HG03432 (cell line): ENCODE results near the gene JPT2.

ENCODE experiments used
- ATAC-seq: cut with Tn5 transposase; IDR thresholded peaks from one replicate; pipeline ENCODE4 v1.9.1; 2021; ENCODE audit warnings: mild to moderate bottlenecking, moderate library complexity; ENCODE audit not compliant: unreplicated experiment

Gene JPT2

GRCh38 chr16:1677942-1678499 is at the start of gene JPT2:
Gene JPT2, plus strand, starts transcription at chr16:1678279. Its CDS starts 34 bp downstream, at chr16:1678313.
- peak; percentile 96 for ATAC-seq

- no peak for ATAC-seq
Observed at GRCh38 chr16:1630450-1631213, 47.4 kb upstream of the JPT2 start.

- no peak for ATAC-seq
Observed at GRCh38 chr16:1631230-1631629, 46.8 kb upstream of the JPT2 start.

GRCh38 chr16:1631931-1632637 is 46.0 kb upstream of the JPT2 start:
- ATAC-seq, result no peak

GRCh38 chr16:1632638-1632970 is 45.5 kb upstream of the JPT2 start:
- no peak for ATAC-seq

- no peak for ATAC-seq
Observed at GRCh38 chr16:1633310-1633709, 44.8 kb upstream of the JPT2 start.

GRCh38 chr16:1634541-1634940 is 43.5 kb upstream of the JPT2 start:
- no peak for ATAC-seq

- ATAC-seq, result no peak
Observed at GRCh38 chr16:1635070-1635469, 43.0 kb upstream of the JPT2 start.

- no peak for ATAC-seq
Observed at GRCh38 chr16:1637526-1637925, 40.6 kb upstream of the JPT2 start.

- ATAC-seq, result no peak
Observed at GRCh38 chr16:1638757-1639156, 39.3 kb upstream of the JPT2 start.

- no peak for ATAC-seq
Observed at GRCh38 chr16:1639282-1639681, 38.8 kb upstream of the JPT2 start.

GRCh38 chr16:1639860-1640259 is 38.2 kb upstream of the JPT2 start:
- ATAC-seq, result no peak

GRCh38 chr16:1640261-1640941 is 37.7 kb upstream of the JPT2 start:
- ATAC-seq, result no peak

- no peak for ATAC-seq
Observed at GRCh38 chr16:1641261-1641660, 36.8 kb upstream of the JPT2 start.

GRCh38 chr16:1642148-1642547 is 35.9 kb upstream of the JPT2 start:
- no peak for ATAC-seq

GRCh38 chr16:1642753-1643152 is 35.3 kb upstream of the JPT2 start:
- ATAC-seq, result no peak

- ATAC-seq, result no peak
Observed at GRCh38 chr16:1643521-1643920, 34.6 kb upstream of the JPT2 start.

- ATAC-seq, result no peak
Observed at GRCh38 chr16:1645914-1646525, 32.1 kb upstream of the JPT2 start.

- ATAC-seq, result no peak
Observed at GRCh38 chr16:1647856-1648255, 30.2 kb upstream of the JPT2 start.

GRCh38 chr16:1650131-1650530 is 27.9 kb upstream of the JPT2 start:
- no peak for ATAC-seq
